B cell (primary cell): ENCODE data around the gene GINS2.

Experiments
- EZH2 ChIP-seq: IDR thresholded peaks from 2 replicates; pipeline ENCODE4 v1.6.1; 2012; ENCODE audit warnings: borderline replicate concordance, low read depth, mild to moderate bottlenecking, moderate library complexity, low read length; ENCODE audit not compliant: insufficient read depth, poor library complexity, severe bottlenecking
- TF ChIP-seq, protein P1 (sequence below): fragments of 200-600 bp; IDR thresholded peaks from one replicate; pipeline ENCODE4 v1.8.0; 2022; ENCODE audit warnings: antibody characterized with exemption, mild to moderate bottlenecking

DNA sequence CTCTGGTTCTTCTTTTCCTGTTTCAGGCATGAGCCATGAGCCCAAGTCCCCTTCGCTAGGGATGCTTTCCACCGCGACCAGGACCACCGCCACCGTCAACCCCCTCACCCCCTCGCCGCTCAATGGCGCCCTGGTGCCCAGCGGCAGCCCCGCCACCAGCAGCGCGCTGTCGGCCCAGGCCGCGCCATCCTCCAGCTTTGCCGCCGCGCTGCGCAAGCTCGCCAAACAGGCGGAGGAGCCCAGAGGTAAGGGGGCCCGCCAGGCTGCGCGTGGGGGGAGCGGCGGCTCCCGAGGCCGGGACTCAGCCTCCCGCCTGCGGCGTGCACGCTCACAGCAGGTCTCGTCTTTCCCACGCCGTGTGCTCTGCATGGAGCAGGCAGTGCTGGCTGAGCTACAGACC is 54.9 kb downstream of the GINS2 start:
- TF ChIP-seq, protein P1, sequence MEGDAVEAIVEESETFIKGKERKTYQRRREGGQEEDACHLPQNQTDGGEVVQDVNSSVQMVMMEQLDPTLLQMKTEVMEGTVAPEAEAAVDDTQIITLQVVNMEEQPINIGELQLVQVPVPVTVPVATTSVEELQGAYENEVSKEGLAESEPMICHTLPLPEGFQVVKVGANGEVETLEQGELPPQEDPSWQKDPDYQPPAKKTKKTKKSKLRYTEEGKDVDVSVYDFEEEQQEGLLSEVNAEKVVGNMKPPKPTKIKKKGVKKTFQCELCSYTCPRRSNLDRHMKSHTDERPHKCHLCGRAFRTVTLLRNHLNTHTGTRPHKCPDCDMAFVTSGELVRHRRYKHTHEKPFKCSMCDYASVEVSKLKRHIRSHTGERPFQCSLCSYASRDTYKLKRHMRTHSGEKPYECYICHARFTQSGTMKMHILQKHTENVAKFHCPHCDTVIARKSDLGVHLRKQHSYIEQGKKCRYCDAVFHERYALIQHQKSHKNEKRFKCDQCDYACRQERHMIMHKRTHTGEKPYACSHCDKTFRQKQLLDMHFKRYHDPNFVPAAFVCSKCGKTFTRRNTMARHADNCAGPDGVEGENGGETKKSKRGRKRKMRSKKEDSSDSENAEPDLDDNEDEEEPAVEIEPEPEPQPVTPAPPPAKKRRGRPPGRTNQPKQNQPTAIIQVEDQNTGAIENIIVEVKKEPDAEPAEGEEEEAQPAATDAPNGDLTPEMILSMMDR = no peak
- TF ChIP-seq EZH2 = no peak
